Airway epithelial cell (primary cell): ENCODE data around the gene ORC6. TPM values are rescaled to one million over a fixed set of nuclear protein-coding genes. Genes with fewer than 3 reads are reported as not detected.

Experiments
- total RNA-seq: library from RNA; depleted of rRNA; stranded (reverse); fragments of >200 nt; gene quantifications from 2 replicates; pipeline ENCODE4 v1.2.3, GENCODE V29; 2015

The ORC6 gene, protein sequence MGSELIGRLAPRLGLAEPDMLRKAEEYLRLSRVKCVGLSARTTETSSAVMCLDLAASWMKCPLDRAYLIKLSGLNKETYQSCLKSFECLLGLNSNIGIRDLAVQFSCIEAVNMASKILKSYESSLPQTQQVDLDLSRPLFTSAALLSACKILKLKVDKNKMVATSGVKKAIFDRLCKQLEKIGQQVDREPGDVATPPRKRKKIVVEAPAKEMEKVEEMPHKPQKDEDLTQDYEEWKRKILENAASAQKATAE
- 16.1 and 20.7 TPM in 2 replicates for total RNA-seq

GRCh38 chr16:46689365-46690280 is at the start of gene ORC6:
Gene ORC6 (plus strand): TSS chr16:46689659. CDS start chr16:46689706, 47 bp downstream.

GRCh38 chr16:46688654-46689364 is 650 bp upstream of the ORC6 start, which contains the start of gene VPS35:
Gene VPS35 (minus strand): TSS chr16:46689178. CDS start chr16:46689133, 45 bp downstream.

Other genes starting within 250 kb of the ORC6 start
- gene SHCBP1, start 68.3 kb upstream of the ORC6 start, total RNA-seq = 13.3 and 14.8 TPM in 2 replicates
- gene VPS35, start 481 bp upstream of the ORC6 start, total RNA-seq = 81.3 and 98.1 TPM in 2 replicates
- gene MYLK3, start 58.7 kb downstream of the ORC6 start, total RNA-seq = 0.28 TPM in 1 of 2 replicates, not detected in the other
- 11.1 and 13.1 TPM in 2 replicates for gene C16orf87, start 141.5 kb downstream of the ORC6 start, total RNA-seq
- gene GPT2, start 194.7 kb downstream of the ORC6 start, total RNA-seq = 49.9 and 72.6 TPM in 2 replicates